H9 (cell line): ENCODE results near the gene OCRL. TPM values are rescaled to one million over a fixed set of nuclear protein-coding genes. Genes with fewer than 3 reads are reported as not detected.

Experiments used
- DNase-seq: peaks from one replicate; pipeline ENCODE4 v3.0.0-alpha.2; 2017
- H2AFZ ChIP-seq: one replicate; pipeline ENCODE4 v1.6.1; 2013; ENCODE audit warnings: mild to moderate bottlenecking, low read length, control low read depth, moderate library complexity
- H2AK5ac ChIP-seq: 2 replicates; pipeline ENCODE4 v1.6.1; 2013; ENCODE audit warnings: low read length, control low read depth, mixed read lengths; ENCODE audit not compliant: insufficient read length
- H2BK120ac ChIP-seq: one replicate; pipeline ENCODE4 v1.6.1; 2013; ENCODE audit warnings: low read depth, mild to moderate bottlenecking, low read length, control low read depth, inconsistent platforms; ENCODE audit not compliant: poor library complexity, severe bottlenecking
- H2BK12ac ChIP-seq: 2 replicates; pipeline ENCODE4 v1.6.1; 2013; ENCODE audit warnings: low read length, control low read depth, mixed read lengths, low read depth; ENCODE audit not compliant: insufficient read length
- H2BK15ac ChIP-seq: 2 replicates; pipeline ENCODE4 v1.6.1; 2013; ENCODE audit warnings: low read depth, low read length, control low read depth
- H2BK20ac ChIP-seq: one replicate; pipeline ENCODE4 v1.6.1; 2013; ENCODE audit warnings: low read depth, mild to moderate bottlenecking, low read length, control low read depth, inconsistent platforms; ENCODE audit not compliant: poor library complexity, severe bottlenecking
- H2BK5ac ChIP-seq: 2 replicates; pipeline ENCODE4 v1.6.1; 2013; ENCODE audit warnings: low read length, control low read depth, mixed read lengths; ENCODE audit not compliant: insufficient read length
- H3K14ac ChIP-seq: 2 replicates; pipeline ENCODE4 v1.6.1; 2013; ENCODE audit warnings: low read length, control low read depth; ENCODE audit not compliant: insufficient read depth
- H3K18ac ChIP-seq: 2 replicates; pipeline ENCODE4 v1.6.1; 2013; ENCODE audit warnings: low read depth, mild to moderate bottlenecking, mixed read lengths, low read length, control low read depth; ENCODE audit not compliant: insufficient read length
- H3K23ac ChIP-seq: 2 replicates; pipeline ENCODE4 v1.6.1; 2013; ENCODE audit warnings: low read length, control low read depth, mixed read lengths, low read depth; ENCODE audit not compliant: insufficient read length
- H3K23me2 ChIP-seq: 2 replicates; pipeline ENCODE4 v1.6.1; 2013; ENCODE audit warnings: low read depth, mild to moderate bottlenecking, mixed read lengths, low read length, control low read depth; ENCODE audit not compliant: insufficient read length, poor library complexity, severe bottlenecking
- H3K27ac ChIP-seq: 2 replicates; pipeline ENCODE4 v1.5.1; 2013; ENCODE audit warnings: low read length, control low read depth, mixed read lengths, low read depth; ENCODE audit not compliant: insufficient read length
- H3K27me3 ChIP-seq: 2 replicates; pipeline ENCODE4 v1.6.1; 2013; ENCODE audit warnings: low read length, control low read depth, inconsistent platforms; ENCODE audit not compliant: insufficient read depth
- H3K4ac ChIP-seq: 2 replicates; pipeline ENCODE4 v1.6.1; 2013; ENCODE audit warnings: low read depth, mild to moderate bottlenecking, control low read depth, inconsistent platforms, low read length, moderate library complexity
- H3K4me1 ChIP-seq: 2 replicates; pipeline ENCODE4 v1.6.1; 2013; ENCODE audit warnings: low read length, control low read depth, inconsistent platforms; ENCODE audit not compliant: insufficient read depth
- H3K4me2 ChIP-seq: 2 replicates; pipeline ENCODE4 v1.6.1; 2013; ENCODE audit warnings: low read length, control low read depth, mixed read lengths; ENCODE audit not compliant: insufficient read length, insufficient read depth
- H3K56ac ChIP-seq: 2 replicates; pipeline ENCODE4 v1.6.1; 2013; ENCODE audit warnings: low read depth, mild to moderate bottlenecking, mixed read lengths, low read length, control low read depth; ENCODE audit not compliant: insufficient read length
- H3K79me1 ChIP-seq: 2 replicates; pipeline ENCODE4 v1.6.1; 2013; ENCODE audit warnings: low read depth, mild to moderate bottlenecking, moderate library complexity, low read length, control low read depth, inconsistent platforms; ENCODE audit not compliant: insufficient read depth, poor library complexity, severe bottlenecking
- H3K79me2 ChIP-seq: 2 replicates; pipeline ENCODE4 v1.6.1; 2013; ENCODE audit warnings: low read length, control low read depth, inconsistent platforms; ENCODE audit not compliant: insufficient read depth
- H3K9ac ChIP-seq: 2 replicates; pipeline ENCODE4 v1.6.1; 2013; ENCODE audit warnings: low read length, control low read depth, mixed read lengths; ENCODE audit not compliant: insufficient read length; ENCODE audit errors: extremely low read depth
- H3K9me3 ChIP-seq: one replicate; pipeline ENCODE4 v1.6.1; 2013; ENCODE audit warnings: low read depth, low read length, inconsistent platforms; ENCODE audit not compliant: control insufficient read depth
- H3T11ph ChIP-seq: one replicate; pipeline ENCODE4 v1.6.1; 2013; ENCODE audit warnings: mild to moderate bottlenecking, low read length, control low read depth, inconsistent platforms
- H4K20me1 ChIP-seq: one replicate; pipeline ENCODE4 v1.6.1; 2013; ENCODE audit not compliant: control insufficient read depth, insufficient read length, insufficient read depth
- H4K5ac ChIP-seq: 2 replicates; pipeline ENCODE4 v1.6.1; 2013; ENCODE audit warnings: low read depth, mild to moderate bottlenecking, mixed read lengths, low read length, control low read depth; ENCODE audit not compliant: insufficient read length
- H4K8ac ChIP-seq: replicated peaks from 2 replicates; pipeline ENCODE4 v1.6.1; 2013; ENCODE audit warnings: low read length, control low read depth, mixed read lengths, low read depth; ENCODE audit not compliant: insufficient read length
- H4K91ac ChIP-seq: 2 replicates; pipeline ENCODE4 v1.6.1; 2013; ENCODE audit warnings: low read depth, mild to moderate bottlenecking, moderate library complexity, mixed read lengths, low read length, control low read depth; ENCODE audit not compliant: insufficient read length
- H3K27ac Mint-ChIP-seq, 3 experiments: 2 replicates in 2 of 3; 3 replicates in 1 of 3; pipeline ENCODE4 v1.8.0; 2020 to 2021; ENCODE audit warnings: mixed read lengths in 3 of 3, mild to moderate bottlenecking in 1 of 3, moderate library complexity in 1 of 3
- H3K27me3 Mint-ChIP-seq: 2 replicates; pipeline ENCODE4 v1.8.0; 2021; ENCODE audit warnings: low read depth, mild to moderate bottlenecking, moderate library complexity, mixed read lengths
- H3K36me3 Mint-ChIP-seq, 3 experiments: 2 replicates in 2 of 3; 3 replicates in 1 of 3; pipeline ENCODE4 v1.8.0; 2020 to 2021; ENCODE audit warnings: low read depth in 3 of 3, mixed read lengths in 3 of 3; ENCODE audit not compliant: insufficient read depth in 1 of 3
- H3K4me1 Mint-ChIP-seq, 2 experiments: 2 replicates each; pipeline ENCODE4 v1.8.0; 2020; ENCODE audit warnings: mixed read lengths in 2 of 2
- H3K4me3 Mint-ChIP-seq, 2 experiments: 2 replicates in 1 of 2; 3 replicates in 1 of 2; pipeline ENCODE4 v1.8.0; 2020 to 2021; ENCODE audit warnings: mild to moderate bottlenecking in 2 of 2, mixed read lengths in 2 of 2, moderate library complexity in 1 of 2
- H3K9me3 Mint-ChIP-seq, 2 experiments: 2 replicates in 1 of 2; 3 replicates in 1 of 2; pipeline ENCODE4 v1.8.0; 2020; ENCODE audit warnings: mild to moderate bottlenecking in 2 of 2, mixed read lengths in 2 of 2, moderate library complexity in 1 of 2
- CTCF ChIP-seq: fragments of 200-600 bp; sonication (generic); conservative IDR thresholded peaks from 3 replicates; pipeline ENCODE4 v1.8.0; 2021; ENCODE audit warnings: antibody characterized with exemption, mild to moderate bottlenecking
- WGBS: extraction: QIAGEN DNeasy Blood & Tissue Kit; methylation state at CpG from one replicate; pipeline ENCODE4 v1.1.7; 2013; ENCODE audit warnings: missing lambda C conversion rate, low lambda C conversion rate, mixed read lengths; ENCODE audit not compliant: insufficient read length; ENCODE audit errors: extremely low coverage; 5-methylcytosine and 5-hydroxymethylcytosine counted together
- total RNA-seq: library from RNA; stranded (reverse); gene quantifications from 2 replicates; pipeline ENCODE4 v1.2.1, GENCODE V29; 2021

Gene OCRL
- total RNA-seq, 1 experiment from 2014 or later, result 31.4 TPM

- Histone ChIP-seq H3K79me2 (no peaks in the 10 kb centered on the region), H2BK20ac (no peak overlapping the region), H2BK120ac (no peak overlapping the region), H3K9ac (no peak overlapping the region), H3K27ac (no peak overlapping the region), H4K20me1 (no peaks in the 10 kb centered on the region), H2AFZ (no peak overlapping the region), H4K91ac (no peak overlapping the region), H3K4me1 (no peaks in the 10 kb centered on the region), H3K14ac (no peak overlapping the region), H3K23me2 (no peaks in the 10 kb centered on the region), H3K56ac (no peak overlapping the region), H2AK5ac (no peak overlapping the region), H3T11ph (no peak overlapping the region), H3K79me1 (no peaks in the 10 kb centered on the region), H3K23ac (no peak overlapping the region), H2BK5ac (no peak overlapping the region), H4K5ac (no peak overlapping the region), H3K4ac (no peak overlapping the region), H3K9me3 (no peaks in the 10 kb centered on the region), H2BK12ac (no peak overlapping the region), H4K8ac (no peak overlapping the region), H3K18ac (no peak overlapping the region), H3K4me2 (no peak overlapping the region), H2BK15ac (no peak overlapping the region), H3K27me3 (no peaks in the 10 kb centered on the region)
- H3K9me3 Mint-ChIP-seq, result peaks cover 0 to 2% of the 10 kb centered on the region in 2 experiments; a peak in 2 of 5 replicates
- peaks cover 15 to 23% of the 10 kb centered on the region in 2 experiments for H3K4me1 Mint-ChIP-seq
- DNase-seq, result no peak
- no peak overlapping the region for H3K4me3 Mint-ChIP-seq
- WGBS, result no CpG with 5 or more reads among the region's 3 CpGs
- H3K36me3 Mint-ChIP-seq, result no peaks in the 10 kb centered on the region
- no peak for TF ChIP-seq CTCF
- no peak overlapping the region for H3K27ac Mint-ChIP-seq
- H3K27me3 Mint-ChIP-seq, result peaks cover 27% of the 10 kb centered on the region
Observed at GRCh38 chrX:129608496-129608895, 68.4 kb downstream of the OCRL start.
